Trophoblast cell (in vitro differentiated cells and primary cell): Measurements from ENCODE around the gene TIMM44.
A peak's percentile ranks its signal among the peaks of the same experiment; 100 is the strongest.

Experiments used
- DNase-seq, 2 donors: peaks; one replicate each; pipeline ENCODE4 v3.0.0-alpha.2; 2016
- H2AFZ ChIP-seq: 2 replicates; pipeline ENCODE4 v1.6.1; 2013; ENCODE audit warnings: low read length, moderate library complexity, mild to moderate bottlenecking; ENCODE audit not compliant: insufficient read depth, poor library complexity
- H2AK5ac ChIP-seq: 2 replicates; pipeline ENCODE4 v1.6.1; 2013; ENCODE audit warnings: mild to moderate bottlenecking, low read length
- H2BK120ac ChIP-seq: 2 replicates; pipeline ENCODE4 v1.6.1; 2013; ENCODE audit warnings: low read length, mild to moderate bottlenecking, moderate library complexity; ENCODE audit not compliant: insufficient read depth, poor library complexity
- H2BK12ac ChIP-seq: 2 replicates; pipeline ENCODE4 v1.6.1; 2013; ENCODE audit warnings: mild to moderate bottlenecking, low read length, moderate library complexity
- H2BK5ac ChIP-seq: 2 replicates; pipeline ENCODE4 v1.6.1; 2013; ENCODE audit warnings: low read length, low read depth, moderate library complexity, mild to moderate bottlenecking; ENCODE audit not compliant: poor library complexity
- H3K14ac ChIP-seq: 2 replicates; pipeline ENCODE4 v1.6.1; 2013; ENCODE audit warnings: mild to moderate bottlenecking, low read length
- H3K18ac ChIP-seq: 2 replicates; pipeline ENCODE4 v1.6.1; 2013; ENCODE audit warnings: mild to moderate bottlenecking, low read length
- H3K23ac ChIP-seq: 2 replicates; pipeline ENCODE4 v1.6.1; 2013; ENCODE audit warnings: low read length
- H3K27ac ChIP-seq: 2 replicates; pipeline ENCODE4 v1.5.1; 2013; ENCODE audit warnings: low read depth, mild to moderate bottlenecking, inconsistent platforms, low read length, moderate library complexity
- H3K27me3 ChIP-seq: 2 replicates; pipeline ENCODE4 v1.6.1; 2013; ENCODE audit warnings: inconsistent platforms, mild to moderate bottlenecking, low read length, moderate library complexity; ENCODE audit not compliant: insufficient read depth
- H3K36me3 ChIP-seq, 2 experiments: 1 replicate in 1 of 2; 2 replicates in 1 of 2; pipeline ENCODE4 v1.6.1; 2013; ENCODE audit warnings: low read length in 2 of 2, mild to moderate bottlenecking in 2 of 2, moderate library complexity in 1 of 2; ENCODE audit not compliant: insufficient read depth in 2 of 2, control insufficient read depth in 1 of 2
- H3K4ac ChIP-seq: 2 replicates; pipeline ENCODE4 v1.6.1; 2013; ENCODE audit warnings: low read depth, mild to moderate bottlenecking, low read length, moderate library complexity
- H3K4me1 ChIP-seq, 2 experiments: 1 replicate in 1 of 2; 2 replicates in 1 of 2; pipeline ENCODE4 v1.6.1; 2013; ENCODE audit warnings: low read length in 2 of 2, mild to moderate bottlenecking in 2 of 2, moderate library complexity in 1 of 2; ENCODE audit not compliant: insufficient read depth in 2 of 2, control insufficient read depth in 1 of 2
- H3K4me2 ChIP-seq: 2 replicates; pipeline ENCODE4 v1.6.1; 2013; ENCODE audit warnings: inconsistent platforms, mild to moderate bottlenecking, low read length, moderate library complexity
- H3K4me3 ChIP-seq: 2 replicates; pipeline ENCODE4 v1.5.1; 2013; ENCODE audit warnings: mild to moderate bottlenecking, low read depth, low read length, inconsistent platforms
- H3K79me1 ChIP-seq: one replicate; pipeline ENCODE4 v1.6.1; 2013; ENCODE audit warnings: low read length
- H3K79me2 ChIP-seq: 2 replicates; pipeline ENCODE4 v1.6.1; 2013; ENCODE audit warnings: low read length, mild to moderate bottlenecking; ENCODE audit not compliant: control insufficient read depth, insufficient read depth, poor library complexity
- H3K9ac ChIP-seq: 2 replicates; pipeline ENCODE4 v1.6.1; 2013; ENCODE audit warnings: mild to moderate bottlenecking, low read length
- H3K9me3 ChIP-seq: 2 replicates; pipeline ENCODE4 v1.6.1; 2013; ENCODE audit warnings: low read depth, mild to moderate bottlenecking, control low read depth, inconsistent platforms, low read length; ENCODE audit not compliant: insufficient read depth
- H4K12ac ChIP-seq: 2 replicates; pipeline ENCODE4 v1.6.1; 2013; ENCODE audit warnings: low read depth, mild to moderate bottlenecking, low read length, moderate library complexity
- H4K8ac ChIP-seq: 2 replicates; pipeline ENCODE4 v1.6.1; 2013; ENCODE audit warnings: low read depth, mild to moderate bottlenecking, low read length, moderate library complexity
- H4K91ac ChIP-seq: one replicate; pipeline ENCODE4 v1.6.1; 2013; ENCODE audit warnings: low read depth, mild to moderate bottlenecking, low read length, moderate library complexity
- WGBS: extraction: QIAGEN DNeasy Blood & Tissue Kit; methylation state at CpG from one replicate; pipeline ENCODE4 v1.1.7; 2013; ENCODE audit warnings: missing lambda C conversion rate; ENCODE audit not compliant: insufficient read length, insufficient coverage; ENCODE audit errors: extremely low coverage; 5-methylcytosine and 5-hydroxymethylcytosine counted together

The TIMM44 gene

GRCh38 chr19:7953576-7953975 is 10.1 kb upstream of the TIMM44 start:
- H3K27me3 ChIP-seq = no peaks in the 10 kb centered on the region
- H3K9ac ChIP-seq = no peak overlapping the region
- H4K8ac ChIP-seq = no peak overlapping the region
- H3K14ac ChIP-seq = no peak overlapping the region
- H3K4me3 ChIP-seq = no peak overlapping the region
- no CpG with 5 or more reads among the region's 7 CpGs for WGBS
- DNase-seq = peak in 1 of 2 donors; percentile 43
- H3K36me3 ChIP-seq = peaks cover 5 to 9% of the 10 kb centered on the region in 2 experiments
- no peak overlapping the region for H3K18ac ChIP-seq
- H3K79me1 ChIP-seq = no peaks in the 10 kb centered on the region
- no peak overlapping the region for H3K23ac ChIP-seq
- H2AFZ ChIP-seq = no peak overlapping the region
- H2BK12ac ChIP-seq = no peak overlapping the region
- no peak overlapping the region for H3K4ac ChIP-seq
- H2BK5ac ChIP-seq = no peak overlapping the region
- H2BK120ac ChIP-seq = no peak overlapping the region
- H3K4me2 ChIP-seq = no peak overlapping the region
- H3K27ac ChIP-seq = no peak overlapping the region
- no peak overlapping the region for H2AK5ac ChIP-seq
- H3K9me3 ChIP-seq = peaks cover 1% of the 10 kb centered on the region
- H4K91ac ChIP-seq = no peak overlapping the region
- H4K12ac ChIP-seq = no peak overlapping the region
- peaks cover 0 to 3% of the 10 kb centered on the region in 2 experiments for H3K4me1 ChIP-seq
- H3K79me2 ChIP-seq = no peaks in the 10 kb centered on the region

- H3K79me1 ChIP-seq = no peaks in the 10 kb centered on the region
- H3K36me3 ChIP-seq = peaks cover 2 to 4% of the 10 kb centered on the region in 2 experiments
- H2BK12ac ChIP-seq = no peak overlapping the region
- H3K4ac ChIP-seq = no peak overlapping the region
- H3K4me1 ChIP-seq = peaks cover 0 to 3% of the 10 kb centered on the region in 2 experiments
- no peak overlapping the region for H4K91ac ChIP-seq
- no CpG with 5 or more reads among the region's 3 CpGs for WGBS
- no peak overlapping the region for H3K23ac ChIP-seq
- H3K4me2 ChIP-seq = no peak overlapping the region
- H2BK5ac ChIP-seq = no peak overlapping the region
- peak overlapping the region; percentile 9 for H4K8ac ChIP-seq
- no peaks in the 10 kb centered on the region for H3K79me2 ChIP-seq
- H4K12ac ChIP-seq = no peak overlapping the region
- H2AK5ac ChIP-seq = no peak overlapping the region
- H2BK120ac ChIP-seq = no peak overlapping the region
- H3K9ac ChIP-seq = no peak overlapping the region
- H3K4me3 ChIP-seq = no peak overlapping the region
- H3K27me3 ChIP-seq = no peaks in the 10 kb centered on the region
- H3K27ac ChIP-seq = no peak overlapping the region
- H3K14ac ChIP-seq = no peak overlapping the region
- H3K18ac ChIP-seq = no peak overlapping the region
- H2AFZ ChIP-seq = no peak overlapping the region
- no peak for DNase-seq
- H3K9me3 ChIP-seq = peaks cover 1% of the 10 kb centered on the region
Measured at GRCh38 chr19:7953060-7953459, 9.6 kb upstream of the TIMM44 start.

GRCh38 chr19:7947939-7948338 is 4.5 kb upstream of the TIMM44 start:
- H4K12ac ChIP-seq = no peak overlapping the region
- H3K9ac ChIP-seq = no peak overlapping the region
- H2BK12ac ChIP-seq = no peak overlapping the region
- no peak overlapping the region for H3K4me3 ChIP-seq
- H2BK5ac ChIP-seq = no peak overlapping the region
- H3K4ac ChIP-seq = no peak overlapping the region
- H2BK120ac ChIP-seq = no peak overlapping the region
- H3K4me1 ChIP-seq = no peaks in the 10 kb centered on the region
- peaks cover 5% of the 10 kb centered on the region for H3K79me2 ChIP-seq
- DNase-seq = no peak
- H4K8ac ChIP-seq = no peak overlapping the region
- no peak overlapping the region for H3K4me2 ChIP-seq
- no peaks in the 10 kb centered on the region for H3K27me3 ChIP-seq
- H3K14ac ChIP-seq = no peak overlapping the region
- H3K9me3 ChIP-seq = peaks cover 1% of the 10 kb centered on the region
- H2AK5ac ChIP-seq = no peak overlapping the region
- peaks cover 5% of the 10 kb centered on the region for H3K79me1 ChIP-seq
- no peak overlapping the region for H4K91ac ChIP-seq
- no peak overlapping the region for H2AFZ ChIP-seq
- no peak overlapping the region for H3K27ac ChIP-seq
- WGBS = no CpG with 5 or more reads among the region's 4 CpGs
- no peak overlapping the region for H3K18ac ChIP-seq
- no peaks in the 10 kb centered on the region for H3K36me3 ChIP-seq
- no peak overlapping the region for H3K23ac ChIP-seq

- Histone ChIP-seq H3K9ac (peak overlapping the region; percentile 70), H3K79me1 (peaks cover 5% of the 10 kb centered on the region), H2BK12ac (no peak overlapping the region), H3K9me3 (peaks cover 1% of the 10 kb centered on the region), H4K12ac (no peak overlapping the region), H4K91ac (no peak overlapping the region), H2AK5ac (no peak overlapping the region), H3K18ac (no peak overlapping the region), H3K27me3 (no peaks in the 10 kb centered on the region), H3K4ac (no peak overlapping the region), H3K4me1 (no peaks in the 10 kb centered on the region), H2BK5ac (no peak overlapping the region), H3K14ac (no peak overlapping the region), H3K4me2 (peak overlapping the region; percentile 100), H3K4me3 (peak overlapping the region; percentile 66), H2BK120ac (no peak overlapping the region), H3K36me3 (peaks cover 14 to 16% of the 10 kb centered on the region in 2 experiments), H3K79me2 (peaks cover 5% of the 10 kb centered on the region), H3K27ac (no peak overlapping the region), H4K8ac (no peak overlapping the region), H2AFZ (peak overlapping the region; percentile 42), H3K23ac (no peak overlapping the region)
- no CpG with 5 or more reads among the region's 18 CpGs for WGBS
- DNase-seq = peak; percentile 93 to 98
Measured at GRCh38 chr19:7944177-7944761, 803 bp upstream of the TIMM44 start.
